Measurements from ENCODE around the gene CEACAM20.
"Not testable (repeated sequence)": the region's sequence is repeated elsewhere in the genome, so short reads cannot be mapped to it uniquely, and the experiment has no call there.

Gene CEACAM20

DNA sequence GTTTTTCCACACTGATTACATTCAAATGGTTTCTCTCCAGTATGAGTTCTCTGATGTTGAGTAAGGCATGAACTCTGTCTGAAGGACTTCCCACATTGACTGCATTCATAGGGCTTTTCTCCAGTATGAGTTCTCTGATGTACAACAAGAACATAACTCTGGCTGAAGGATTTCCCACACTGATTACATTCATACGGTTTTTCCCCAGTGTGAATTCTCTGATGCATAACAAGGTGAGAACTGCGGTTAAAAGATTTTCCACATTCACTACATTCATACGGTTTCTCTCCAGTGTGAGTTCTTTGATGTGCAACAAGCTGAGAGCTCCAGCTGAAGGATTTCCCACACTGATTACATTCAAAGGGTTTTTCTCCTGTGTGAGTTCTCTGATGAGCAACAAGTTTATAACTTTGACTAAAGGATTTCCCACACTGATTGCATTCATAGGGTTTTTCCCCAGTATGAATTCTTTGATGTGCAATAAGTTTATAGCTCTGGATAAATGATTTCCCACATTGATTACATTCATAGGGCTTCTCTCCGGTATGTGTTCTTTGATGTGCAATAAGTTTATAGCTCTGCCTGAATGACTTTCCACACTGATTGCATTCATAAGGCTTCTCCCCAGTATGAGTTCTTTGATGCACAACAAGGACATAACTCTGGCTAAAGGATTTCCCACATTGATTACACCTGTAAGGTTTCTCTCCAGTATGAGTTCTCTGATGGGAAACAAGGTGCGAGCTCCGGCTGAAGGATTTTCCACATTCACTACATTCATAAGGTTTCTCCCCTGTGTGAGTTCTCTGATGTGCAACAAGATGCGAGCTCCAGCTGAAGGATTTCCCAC lies 52.7 kb downstream of the CEACAM20 start:
- peak in 1 of 2 experiments; percentile 2 for DNase-seq

DNA sequence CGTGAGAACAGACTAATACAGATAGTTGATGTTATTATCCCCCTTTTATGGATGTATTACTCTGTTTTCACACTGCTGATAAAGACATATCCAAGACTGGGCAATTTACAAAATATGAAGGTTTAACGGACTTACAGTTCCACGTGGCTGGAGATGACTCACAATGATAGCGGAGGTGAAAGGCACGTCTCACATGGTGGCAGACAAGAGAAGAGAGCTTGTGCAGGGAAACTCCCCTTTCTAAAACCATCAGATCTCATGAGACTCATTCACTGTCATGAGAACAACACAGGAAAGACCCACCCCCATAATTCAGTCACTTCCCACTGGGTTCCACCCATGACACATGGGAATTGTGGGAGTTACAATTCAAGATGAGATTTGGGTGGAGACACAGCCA lies 60.7 kb downstream of the CEACAM20 start:
- DNase-seq: not testable (repeated sequence)

DNA sequence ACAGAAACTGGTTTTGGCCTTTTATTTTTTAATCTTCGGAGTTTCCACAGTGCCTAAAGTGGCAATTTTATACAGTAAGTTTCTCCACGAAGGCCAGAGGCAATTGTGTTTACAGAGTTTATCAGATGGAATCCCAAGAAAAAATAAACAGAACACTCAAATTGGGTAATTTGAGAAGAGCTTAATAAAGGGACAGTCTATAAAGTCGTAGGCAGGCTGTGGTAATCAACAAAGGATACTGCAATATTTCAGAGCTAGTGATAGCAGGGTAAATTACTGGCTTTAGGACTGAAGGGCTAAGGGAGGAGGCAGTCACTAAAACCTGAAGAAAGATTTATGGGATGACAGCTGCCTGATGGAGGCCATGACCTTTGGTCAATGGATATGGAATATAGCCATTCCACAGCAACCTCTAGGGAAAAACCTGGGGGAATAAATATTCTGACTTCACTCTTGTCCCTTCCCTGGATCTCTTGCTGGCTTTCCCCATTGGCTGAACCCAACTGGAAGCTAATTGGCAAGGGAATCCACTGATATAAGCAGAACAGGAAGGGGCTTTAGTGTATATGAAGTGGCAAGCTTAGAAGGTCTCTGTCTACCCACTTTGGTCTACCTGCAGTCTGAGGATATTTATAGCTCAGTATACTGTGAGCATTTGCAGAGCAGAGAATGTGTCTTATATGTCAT lies 66.7 kb downstream of the CEACAM20 start:
- not testable (repeated sequence) for DNase-seq
